Common myeloid progenitor, CD34-positive (primary cell): ENCODE measurements around the gene PTF1A.

Experiments
- CTCF ChIA-PET: fragments of 350-600 bp; sonication (Branson Sonifier 250); formaldehyde crosslinking; loops from one replicate; lab custom pipeline; 2021; ENCODE audit warnings: antibody characterized with exemption; lab: Charles Lee
- POLR2A ChIA-PET: fragments of 350-600 bp; sonication (Branson Sonifier 250); formaldehyde crosslinking; loops from one replicate; lab custom pipeline; 2021; ENCODE audit warnings: antibody characterized with exemption; lab: Charles Lee
- DNase-seq, 3 donors: peaks; one replicate each; pipeline versions ENCODE4 v3.0.0 to v3.0.0-alpha.2; 2013
- H3K27ac ChIP-seq, 2 experiments: 1 replicate in 1 of 2; 2 replicates in 1 of 2; pipeline ENCODE4 v1.7.0; 2013; ENCODE audit warnings: inconsistent platforms in 2 of 2, low read length in 2 of 2, mild to moderate bottlenecking in 2 of 2, low read depth in 1 of 2, moderate library complexity in 1 of 2; ENCODE audit not compliant: severe bottlenecking in 2 of 2, insufficient read depth in 1 of 2, poor library complexity in 1 of 2
- H3K27me3 ChIP-seq, 5 experiments: replicated peaks in 2 of 5; 1 replicate in 3 of 5; 2 replicates in 2 of 5; pipeline versions ENCODE4 v1.6.1 to v1.7.0; 2013; ENCODE audit warnings: low read length in 4 of 5, mild to moderate bottlenecking in 2 of 5, moderate library complexity in 2 of 5, inconsistent platforms in 1 of 5; ENCODE audit not compliant: insufficient read depth in 5 of 5, control insufficient read depth in 4 of 5
- H3K36me3 ChIP-seq, 4 experiments: 1 replicate in 2 of 4; 2 replicates in 2 of 4; pipeline versions ENCODE4 v1.6.1 to v1.7.0; 2013; ENCODE audit warnings: low read length in 3 of 4, control low read depth in 1 of 4, mild to moderate bottlenecking in 1 of 4; ENCODE audit not compliant: control insufficient read depth in 4 of 4, insufficient read depth in 4 of 4
- H3K4me1 ChIP-seq, 4 experiments: 1 replicate in 3 of 4; 2 replicates in 1 of 4; pipeline versions ENCODE4 v1.6.1 to v1.7.1; 2013; ENCODE audit warnings: low read length in 3 of 4, mild to moderate bottlenecking in 3 of 4, control low read depth in 1 of 4, inconsistent platforms in 1 of 4, moderate library complexity in 1 of 4; ENCODE audit not compliant: control insufficient read depth in 4 of 4, insufficient read depth in 4 of 4; ENCODE audit errors: control extremely low read depth in 1 of 4
- H3K4me3 ChIP-seq, 7 experiments: 1 replicate in 4 of 7; 2 replicates in 3 of 7; pipeline versions ENCODE4 v1.5.1 to v1.7.0; 2013; ENCODE audit warnings: mild to moderate bottlenecking in 7 of 7, low read length in 6 of 7, moderate library complexity in 6 of 7, inconsistent platforms in 2 of 7, low read depth in 2 of 7, control low read depth in 1 of 7; ENCODE audit not compliant: insufficient read depth in 4 of 7, control insufficient read depth in 1 of 7; ENCODE audit errors: extremely low read depth in 1 of 7
- H3K9me3 ChIP-seq, 5 experiments: 1 replicate in 4 of 5; 2 replicates in 1 of 5; pipeline versions ENCODE4 v1.6.1 to v1.7.1; 2013; ENCODE audit warnings: low read length in 4 of 5, mild to moderate bottlenecking in 2 of 5, inconsistent platforms in 1 of 5, low read depth in 1 of 5, moderate library complexity in 1 of 5; ENCODE audit not compliant: control insufficient read depth in 4 of 5, insufficient read depth in 2 of 5; ENCODE audit errors: control extremely low read depth in 1 of 5
- WGBS: methylation state at CpG from one replicate; pipeline ENCODE4 v1.1.5; 2013; ENCODE audit not compliant: insufficient coverage; 5-methylcytosine and 5-hydroxymethylcytosine counted together

PTF1A gene

GRCh38 chr10:23187155-23187554, 5.0 kb upstream of the PTF1A start:
- DNase-seq = no peak
- Histone ChIP-seq H3K9me3 (no peaks in the 10 kb centered on the region), H3K4me3 (no peak overlapping the region), H3K27me3 (peaks cover 20 to 88% (median 30%) of the 10 kb centered on the region in 5 experiments), H3K27ac (no peak overlapping the region), H3K4me1 (peaks cover 0 to 8% (median 3%) of the 10 kb centered on the region in 4 experiments), H3K36me3 (no peaks in the 10 kb centered on the region)
- CTCF ChIA-PET = interaction anchor here (2.4 kb wide), 1 partner anchor 29 kb away, joined by 9 read pairs; no protein-coding TSS in a partner anchor
- WGBS = no CpG with 5 or more reads among the region's 1 CpG
- POLR2A ChIA-PET = no interaction called here

GRCh38 chr10:23189024-23189423, 3.1 kb upstream of the PTF1A start:
- H3K27ac ChIP-seq = no peak overlapping the region
- CTCF ChIA-PET = interaction anchor here (2.4 kb wide), 1 partner anchor 31 kb away, joined by 9 read pairs; no protein-coding TSS in a partner anchor
- WGBS = 40% methylated on average over 1 of the region's 5 CpGs
- no peaks in the 10 kb centered on the region for H3K9me3 ChIP-seq
- H3K4me1 ChIP-seq = peaks cover 0 to 20% (median 10%) of the 10 kb centered on the region in 4 experiments
- H3K4me3 ChIP-seq = no peak overlapping the region
- POLR2A ChIA-PET = no interaction called here
- no peaks in the 10 kb centered on the region for H3K36me3 ChIP-seq
- DNase-seq = no peak
- H3K27me3 ChIP-seq = peaks cover 22 to 91% (median 32%) of the 10 kb centered on the region in 5 experiments

- 2% methylated on average over 34 of the region's 36 CpGs for WGBS
- ChIA-PET CTCF (interaction anchor here (1.7 kb wide), 1 partner anchor 33 kb away, joined by 4 read pairs; no protein-coding TSS in a partner anchor), POLR2A (no interaction called here)
- H3K27ac ChIP-seq = no peak overlapping the region
- peaks cover 25 to 98% (median 52%) of the 10 kb centered on the region in 5 experiments for H3K27me3 ChIP-seq
- no peaks in the 10 kb centered on the region for H3K9me3 ChIP-seq
- H3K4me1 ChIP-seq = peaks cover 0 to 25% (median 13%) of the 10 kb centered on the region in 4 experiments
- no peaks in the 10 kb centered on the region for H3K36me3 ChIP-seq
- no peak overlapping the region for H3K4me3 ChIP-seq
- DNase-seq = peak in 1 of 3 donors; percentile 13
These were observed 994 bp upstream of the PTF1A start for GRCh38 chr10:23190872-23191763.

GRCh38 chr10:23192712-23193434, 761 bp downstream of the PTF1A start:
- peaks cover 18 to 98% (median 60%) of the 10 kb centered on the region in 5 experiments for H3K27me3 ChIP-seq
- CTCF ChIA-PET = no interaction called here
- H3K4me3 ChIP-seq = peak overlapping the region in 3 of 7 experiments; percentile 25 to 36 (median 31)
- no peak overlapping the region for H3K27ac ChIP-seq
- POLR2A ChIA-PET = no interaction called here
- DNase-seq = peak in 2 of 3 donors; percentile 17 to 30
- WGBS = 3% methylated on average over 88 of the region's 100 CpGs
- no peaks in the 10 kb centered on the region for H3K36me3 ChIP-seq
- no peaks in the 10 kb centered on the region for H3K9me3 ChIP-seq
- peaks cover 0 to 25% (median 13%) of the 10 kb centered on the region in 4 experiments for H3K4me1 ChIP-seq

GRCh38 chr10:23193435-23194074, 1.4 kb downstream of the PTF1A start:
- H3K9me3 ChIP-seq = no peaks in the 10 kb centered on the region
- no peak overlapping the region for H3K4me3 ChIP-seq
- POLR2A ChIA-PET = no interaction called here
- H3K27me3 ChIP-seq = peaks cover 17 to 98% (median 63%) of the 10 kb centered on the region in 5 experiments
- CTCF ChIA-PET = no interaction called here
- no peaks in the 10 kb centered on the region for H3K36me3 ChIP-seq
- no peak overlapping the region for H3K27ac ChIP-seq
- H3K4me1 ChIP-seq = peaks cover 0 to 25% (median 13%) of the 10 kb centered on the region in 4 experiments
- DNase-seq = no peak
- 0% methylated on average over 5 of the region's 19 CpGs for WGBS

- CTCF ChIA-PET = no interaction called here
- Histone ChIP-seq H3K36me3 (no peaks in the 10 kb centered on the region), H3K4me1 (peaks cover 0 to 27% (median 13%) of the 10 kb centered on the region in 4 experiments), H3K27me3 (peaks cover 17 to 98% (median 68%) of the 10 kb centered on the region in 5 experiments), H3K9me3 (no peaks in the 10 kb centered on the region), H3K27ac (no peak overlapping the region), H3K4me3 (no peak overlapping the region)
- DNase-seq = no peak
- 17% methylated on average over 13 of the region's 13 CpGs for WGBS
- POLR2A ChIA-PET = no interaction called here
These were observed 2.4 kb downstream of the PTF1A start for GRCh38 chr10:23194471-23194965.
